Limb (tissue), 2 donors: Measurements from ENCODE around the gene LAG3.

Experiments
- DNase-seq, 2 donors: peaks; one replicate each; pipeline ENCODE4 v3.0.0-alpha.2; 2016; ENCODE audit errors: extremely low spot score in 2 of 2

Gene LAG3

DNA sequence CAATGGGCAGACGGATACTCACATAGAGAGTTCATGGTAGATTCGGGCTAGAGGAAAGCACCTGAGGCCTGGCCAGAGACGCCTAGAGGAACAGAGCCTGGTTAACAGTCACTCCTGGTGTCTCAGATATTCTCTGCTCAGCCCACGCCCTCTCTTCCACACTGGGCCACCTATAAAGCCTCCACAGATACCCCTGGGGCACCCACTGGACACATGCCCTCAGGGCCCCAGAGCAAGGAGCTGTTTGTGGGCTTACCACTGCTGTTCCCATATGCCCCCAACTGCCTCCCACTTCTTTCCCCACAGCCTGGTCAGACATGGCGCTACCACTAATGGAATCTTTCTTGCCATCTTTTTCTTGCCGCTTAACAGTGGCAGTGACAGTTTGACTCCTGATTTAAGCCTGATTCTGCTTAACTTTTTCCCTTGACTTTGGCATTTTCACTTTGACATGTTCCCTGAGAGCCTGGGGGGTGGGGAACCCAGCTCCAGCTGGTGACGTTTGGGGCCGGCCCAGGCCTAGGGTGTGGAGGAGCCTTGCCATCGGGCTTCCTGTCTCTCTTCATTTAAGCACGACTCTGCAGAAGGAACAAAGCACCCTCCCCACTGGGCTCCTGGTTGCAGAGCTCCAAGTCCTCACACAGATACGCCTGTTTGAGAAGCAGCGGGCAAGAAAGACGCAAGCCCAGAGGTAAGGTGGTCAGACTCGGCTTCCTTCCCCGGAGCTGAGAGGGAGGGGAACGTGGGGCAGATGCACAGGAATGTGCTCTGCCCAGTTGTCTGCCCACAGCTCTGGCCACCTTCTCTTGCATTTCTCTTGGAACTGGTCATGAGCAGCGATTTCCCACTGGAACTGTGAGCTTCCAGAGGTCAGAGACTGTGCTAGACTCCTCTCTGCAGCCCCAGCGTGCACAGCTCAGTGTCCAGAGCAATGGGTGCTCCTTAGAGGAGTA lies 16.9 kb downstream of the LAG3 start, which contains the start of gene CD4:
TSS of gene CD4 (plus strand) at position 557 of the 953 bp plus-strand sequence. CDS start 10,611 bp downstream, outside the sequence.
- DNase-seq: no peak

DNA sequence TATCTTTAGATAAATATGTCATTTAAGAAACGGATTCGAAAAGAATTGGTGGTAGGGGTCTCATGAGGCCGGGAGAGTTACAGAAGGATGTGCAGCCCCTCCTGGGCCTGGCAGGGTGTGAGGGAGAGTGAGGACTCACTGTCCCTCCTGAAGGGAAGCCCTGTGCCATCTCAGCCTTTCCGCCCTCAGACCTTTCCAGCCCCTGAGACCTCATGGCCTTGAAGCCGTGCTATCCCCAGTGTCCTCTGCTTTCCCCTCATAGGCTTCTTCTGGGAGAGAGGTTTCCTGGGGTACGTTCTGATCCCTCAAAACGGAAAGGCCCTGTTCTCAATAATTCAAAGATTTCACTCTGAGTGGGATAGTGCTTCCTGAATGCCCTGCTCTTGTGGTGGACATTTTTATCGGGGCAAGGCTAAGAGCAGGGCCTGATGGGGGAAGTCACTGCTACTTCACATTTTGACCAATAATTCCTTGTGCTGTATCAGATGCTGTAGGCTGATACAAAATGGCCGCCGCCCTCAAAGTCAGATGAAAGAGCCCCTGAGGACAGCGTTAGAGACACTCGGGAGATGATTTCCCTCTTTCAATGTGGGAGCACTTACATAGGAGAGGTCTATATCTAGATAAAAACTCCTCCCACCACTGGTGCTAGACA lies 18.3 kb downstream of the LAG3 start:
- no peak for DNase-seq

DNA sequence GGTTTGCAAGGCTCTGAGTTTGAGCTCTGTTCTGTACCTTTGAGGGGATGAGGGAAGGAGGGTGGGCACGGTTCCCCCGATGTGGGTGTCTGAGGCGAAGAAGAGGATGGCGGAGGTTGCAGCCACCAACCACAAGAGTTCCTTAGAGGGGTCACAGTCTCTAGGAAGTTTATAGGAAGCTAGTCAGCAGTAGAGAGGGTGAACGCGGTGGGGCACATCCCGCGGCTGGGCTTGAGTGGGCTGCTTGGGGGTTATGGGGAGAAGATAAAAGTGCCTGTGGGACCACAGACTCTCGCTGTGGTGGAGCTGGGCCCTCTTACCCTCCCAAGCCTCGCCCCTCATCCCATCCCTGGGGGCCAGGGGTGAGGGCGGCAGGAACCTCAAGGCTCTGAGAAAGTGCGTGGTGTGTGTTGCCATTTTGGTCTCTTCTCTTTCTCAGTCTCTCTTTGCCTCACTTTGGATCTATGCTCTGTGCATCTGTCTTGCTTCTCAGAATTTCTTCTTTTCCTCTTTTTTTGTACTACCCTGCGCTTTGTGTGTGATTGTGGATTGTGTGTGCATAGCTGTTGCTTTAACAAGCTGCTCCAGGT lies 19.7 kb downstream of the LAG3 start:
- DNase-seq: no peak

DNA sequence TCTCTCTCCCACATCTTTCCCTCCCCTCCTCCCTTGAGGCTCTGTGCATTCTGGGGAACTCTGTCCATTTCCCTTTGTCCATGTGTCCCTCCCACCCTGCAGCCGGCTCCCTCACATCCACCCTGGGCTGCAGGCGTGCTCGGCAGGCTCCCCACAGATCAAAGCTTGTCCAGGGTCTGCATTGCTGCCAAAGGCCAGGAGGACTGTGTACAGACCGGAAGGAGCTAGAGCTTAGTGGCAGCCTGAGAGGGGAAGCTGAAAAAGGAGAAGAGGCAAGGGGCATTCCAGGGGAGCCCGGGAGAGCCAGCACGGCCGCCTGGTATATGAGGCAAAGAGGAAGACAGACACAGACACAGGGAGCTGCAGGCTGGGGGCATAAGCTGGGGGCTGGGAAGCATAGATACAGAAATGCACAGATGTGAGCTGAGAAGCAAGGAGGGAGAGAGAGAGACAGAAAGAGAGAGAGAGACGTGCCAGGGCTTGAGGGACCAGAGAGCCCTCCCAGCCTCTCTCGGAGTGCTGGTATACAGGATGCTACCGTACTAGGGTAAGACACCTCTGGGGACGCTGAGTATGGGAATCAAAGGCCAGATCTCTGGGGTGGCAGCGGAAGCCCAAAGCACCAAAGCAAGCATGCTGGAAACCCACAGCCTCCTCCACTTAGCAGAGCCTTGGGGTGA lies 20.3 kb downstream of the LAG3 start:
- DNase-seq: peak; percentile 30 to 49

DNA sequence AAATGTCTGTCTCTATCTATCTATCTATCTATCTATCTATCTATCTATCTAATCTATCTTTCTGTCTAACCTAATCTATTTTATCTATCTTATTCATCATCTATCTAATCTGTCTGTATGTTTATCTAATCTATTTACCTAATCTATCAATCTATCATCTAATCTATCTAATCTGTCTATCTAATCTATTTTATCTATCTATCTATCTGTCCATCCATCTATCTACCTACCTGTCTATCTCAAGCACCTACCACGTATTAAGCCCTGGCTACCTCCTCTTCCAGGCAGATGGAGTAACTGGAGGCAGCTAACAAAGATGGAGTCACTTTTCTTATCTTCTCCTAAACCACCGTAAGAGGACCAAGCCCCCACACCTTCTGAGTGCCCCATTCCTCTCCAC lies 22.8 kb downstream of the LAG3 start:
- DNase-seq: no peak

DNA sequence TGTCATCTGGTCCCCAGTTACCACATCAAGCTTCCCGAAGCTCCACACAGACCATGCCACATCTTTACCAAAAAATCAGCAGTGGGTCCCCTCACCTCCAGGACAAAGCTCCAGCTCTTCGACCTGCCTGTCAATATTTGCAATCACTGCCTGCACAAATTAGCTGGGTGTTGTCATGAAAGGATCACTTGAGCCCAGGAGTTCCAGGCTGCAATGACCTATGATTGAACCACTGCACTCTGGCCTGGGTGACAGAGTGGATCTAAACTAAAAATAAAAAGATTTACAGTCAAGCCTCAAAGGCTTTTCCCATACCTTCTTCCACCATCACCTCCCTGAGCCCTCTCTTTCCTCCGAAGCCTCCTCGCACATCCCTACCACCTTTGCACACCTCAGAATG lies 24.3 kb downstream of the LAG3 start:
- no peak for DNase-seq

DNA sequence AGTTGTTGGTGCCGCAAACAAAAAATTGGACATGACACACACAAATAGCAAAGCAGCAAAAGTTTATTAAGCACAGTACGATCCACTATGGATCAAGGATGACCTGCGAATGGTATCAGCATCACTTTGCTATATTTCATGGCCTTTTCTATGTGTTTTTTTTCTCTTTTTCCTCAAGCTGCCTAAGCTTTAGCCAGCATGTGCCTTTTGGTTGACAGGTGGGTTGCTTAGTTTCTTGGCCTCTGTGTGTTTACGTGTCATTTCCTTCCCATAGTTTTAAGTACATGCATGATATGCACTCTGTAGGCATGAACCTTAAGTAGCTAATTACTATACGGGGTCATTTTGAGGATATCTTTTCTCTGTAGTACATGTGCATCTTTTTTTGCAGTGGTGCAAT lies 26.8 kb downstream of the LAG3 start:
- no peak for DNase-seq

GRCh38 chr12:6807170-6807569 lies 34.9 kb downstream of the LAG3 start:
- DNase-seq: no peak

GRCh38 chr12:6809056-6809455 lies 36.7 kb downstream of the LAG3 start:
- DNase-seq: no peak

- no peak for DNase-seq
These were observed 38.4 kb downstream of the LAG3 start for GRCh38 chr12:6810758-6811157.

GRCh38 chr12:6813363-6813762 lies 41.0 kb downstream of the LAG3 start:
- DNase-seq: no peak

- no peak for DNase-seq
These were observed 44.3 kb downstream of the LAG3 start for GRCh38 chr12:6816598-6816997.

DNA sequence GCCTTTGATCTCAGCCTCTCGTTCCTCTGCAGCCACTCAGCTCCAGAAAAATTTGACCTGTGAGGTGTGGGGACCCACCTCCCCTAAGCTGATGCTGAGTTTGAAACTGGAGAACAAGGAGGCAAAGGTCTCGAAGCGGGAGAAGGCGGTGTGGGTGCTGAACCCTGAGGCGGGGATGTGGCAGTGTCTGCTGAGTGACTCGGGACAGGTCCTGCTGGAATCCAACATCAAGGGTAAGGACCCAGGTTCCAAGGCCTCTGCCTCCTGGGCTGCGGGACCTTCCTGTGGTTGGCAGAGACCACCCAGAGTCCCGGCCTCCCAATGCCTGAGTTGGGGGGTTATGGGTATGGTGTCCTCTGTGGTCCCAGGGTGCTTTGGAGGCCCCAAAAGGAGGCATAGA lies 44.8 kb downstream of the LAG3 start:
- DNase-seq: no peak

- DNase-seq: no peak
These were observed 45.4 kb downstream of the LAG3 start for GRCh38 chr12:6817662-6818157.

- DNase-seq: no peak
These were observed 45.9 kb downstream of the LAG3 start for GRCh38 chr12:6818222-6818621.

- no peak for DNase-seq
These were observed 46.3 kb downstream of the LAG3 start for GRCh38 chr12:6818645-6819044.

GRCh38 chr12:6819106-6820030 lies 47.0 kb downstream of the LAG3 start:
- no peak for DNase-seq

DNA sequence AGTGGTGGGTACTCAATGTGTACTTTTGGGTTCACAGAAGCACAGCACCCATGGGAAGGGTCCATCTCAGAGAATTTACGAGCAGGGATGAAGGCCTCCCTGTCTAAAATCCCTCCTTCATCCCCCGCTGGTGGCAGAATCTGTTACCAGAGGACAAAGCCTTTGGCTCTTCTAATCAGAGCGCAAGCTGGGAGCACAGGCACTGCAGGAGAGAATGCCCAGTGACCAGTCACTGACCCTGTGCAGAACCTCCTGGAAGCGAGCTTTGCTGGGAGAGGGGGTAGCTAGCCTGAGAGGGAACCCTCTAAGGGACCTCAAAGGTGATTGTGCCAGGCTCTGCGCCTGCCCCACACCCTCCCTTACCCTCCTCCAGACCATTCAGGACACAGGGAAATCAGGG lies 47.8 kb downstream of the LAG3 start:
- DNase-seq: no peak

DNA sequence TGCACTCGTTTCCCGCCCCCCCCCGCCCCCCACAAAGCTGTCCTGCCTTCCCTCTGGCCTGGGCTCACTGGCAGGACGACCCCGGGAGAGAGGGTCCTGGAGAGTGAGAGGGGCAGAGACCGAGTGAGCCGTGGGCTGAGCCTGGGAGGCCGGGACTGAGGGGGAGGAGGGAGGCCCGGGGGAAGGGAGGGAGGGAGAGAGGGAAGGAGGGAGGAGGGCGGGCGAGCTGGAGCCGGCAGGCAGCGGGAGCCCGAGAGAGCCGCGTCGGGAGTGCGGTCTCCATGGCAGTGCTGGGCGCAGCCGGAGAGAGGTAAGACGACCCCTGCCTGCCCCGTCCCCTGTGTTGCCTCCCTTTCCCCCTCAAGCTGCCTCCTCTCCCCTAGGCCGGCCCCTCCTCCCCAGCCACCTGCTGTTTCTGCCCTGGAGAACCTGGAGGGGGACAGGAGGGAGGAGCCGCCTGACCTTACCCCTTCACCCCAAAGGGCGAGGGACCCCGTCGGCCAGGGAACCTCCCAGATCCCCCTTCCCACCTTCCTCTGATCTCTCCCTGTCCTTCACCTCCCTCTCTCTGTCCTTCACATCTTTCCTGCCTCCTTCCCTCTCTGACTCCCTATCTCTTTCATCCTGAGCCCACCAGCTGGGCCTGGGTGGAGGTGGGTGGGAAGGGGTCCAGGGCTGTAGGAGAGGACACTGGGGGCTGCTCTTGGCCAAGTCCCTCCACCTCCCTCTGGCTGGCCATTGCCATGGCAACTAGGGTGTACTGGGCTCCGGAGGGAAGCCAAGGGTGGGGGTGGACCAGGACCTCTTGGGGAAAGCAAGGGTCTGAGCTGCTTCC lies 49.5 kb downstream of the LAG3 start, which contains the start of gene GPR162:
TSS of gene GPR162 (plus strand) at position 231 of the 835 bp plus-strand sequence. CDS start 2,078 bp downstream, outside the sequence.
- peak; percentile 75 to 89 for DNase-seq
